MM.1S (cell line): ENCODE results near the gene MGARP.

Experiments
- DNase-seq: peaks from one replicate; pipeline ENCODE4 v3.0.0-alpha.2; 2015
- H2AFZ ChIP-seq: fragments of 300-600 bp; sonication (generic); 2 replicates; pipeline ENCODE4 v1.6.0; 2016; ENCODE audit warnings: antibody characterized with exemption, low read length
- H3F3A ChIP-seq: fragments of 300-600 bp; sonication (generic); 2 replicates; pipeline ENCODE4 v1.6.1; 2016; ENCODE audit warnings: mild to moderate bottlenecking, antibody characterized with exemption, low read length, moderate library complexity, mixed read lengths; ENCODE audit not compliant: insufficient read depth
- H3K27ac ChIP-seq: fragments of 300-600 bp; sonication (generic); 2 replicates; pipeline ENCODE4 v1.5.1; 2016; ENCODE audit warnings: mild to moderate bottlenecking, low read length
- H3K27me3 ChIP-seq: fragments of 300-600 bp; sonication (generic); replicated peaks from 2 replicates; pipeline ENCODE4 v1.6.0; 2016; ENCODE audit warnings: low read length; ENCODE audit not compliant: insufficient read depth
- H3K36me3 ChIP-seq: fragments of 300-600 bp; sonication (generic); replicated peaks from 2 replicates; pipeline ENCODE4 v1.6.1; 2016; ENCODE audit warnings: mild to moderate bottlenecking, low read length, mixed read lengths; ENCODE audit not compliant: insufficient read depth
- H3K4me1 ChIP-seq: fragments of 300-600 bp; sonication (generic); 2 replicates; pipeline ENCODE4 v1.6.1; 2016; ENCODE audit warnings: low read length, mixed read lengths
- H3K4me2 ChIP-seq: fragments of 300-600 bp; sonication (generic); 2 replicates; pipeline ENCODE4 v1.6.0; 2016; ENCODE audit warnings: low read depth, low read length
- H3K4me3 ChIP-seq: fragments of 300-600 bp; sonication (generic); 2 replicates; pipeline ENCODE4 v1.5.1; 2016; ENCODE audit warnings: low read length, mixed read lengths
- H3K79me2 ChIP-seq: fragments of 300-600 bp; sonication (generic); 2 replicates; pipeline ENCODE4 v1.6.1; 2016; ENCODE audit warnings: mixed run types, low read length, mixed read lengths
- H3K9ac ChIP-seq: fragments of 300-600 bp; sonication (generic); 2 replicates; pipeline ENCODE4 v1.6.1; 2016; ENCODE audit warnings: low read length, mixed read lengths
- H3K9me2 ChIP-seq: fragments of 300-600 bp; sonication (generic); replicated peaks from 2 replicates; pipeline ENCODE4 v1.6.1; 2016; ENCODE audit warnings: mild to moderate bottlenecking, low read length, mixed read lengths; ENCODE audit not compliant: insufficient read depth
- H3K9me3 ChIP-seq: fragments of 300-600 bp; sonication (generic); replicated peaks from 2 replicates; pipeline ENCODE4 v1.6.1; 2016; ENCODE audit warnings: mild to moderate bottlenecking, low read length, mixed read lengths; ENCODE audit not compliant: insufficient read depth
- H4K20me1 ChIP-seq: fragments of 300-600 bp; sonication (generic); 2 replicates; pipeline ENCODE4 v1.6.1; 2016; ENCODE audit warnings: mild to moderate bottlenecking, low read length, moderate library complexity, mixed read lengths; ENCODE audit not compliant: insufficient read depth
- EZH2 ChIP-seq: fragments of 300-600 bp; sonication (generic); optimal IDR thresholded peaks from 2 replicates; pipeline ENCODE3; 2017; ENCODE audit warnings: low read depth, mild to moderate bottlenecking, antibody characterized with exemption, low read length, mixed read lengths
- EZH2phosphoT487 ChIP-seq: fragments of 300-600 bp; sonication (generic); IDR thresholded peaks from 2 replicates; pipeline ENCODE4 v1.6.1; 2018; ENCODE audit warnings: antibody characterized with exemption, low read length
- TF ChIP-seq, protein P1 (sequence below): fragments of 300-600 bp; sonication (generic); IDR thresholded peaks from 2 replicates; pipeline ENCODE4 v1.5.1; 2016; ENCODE audit warnings: antibody characterized with exemption, low read length, mixed read lengths

Gene MGARP

DNA sequence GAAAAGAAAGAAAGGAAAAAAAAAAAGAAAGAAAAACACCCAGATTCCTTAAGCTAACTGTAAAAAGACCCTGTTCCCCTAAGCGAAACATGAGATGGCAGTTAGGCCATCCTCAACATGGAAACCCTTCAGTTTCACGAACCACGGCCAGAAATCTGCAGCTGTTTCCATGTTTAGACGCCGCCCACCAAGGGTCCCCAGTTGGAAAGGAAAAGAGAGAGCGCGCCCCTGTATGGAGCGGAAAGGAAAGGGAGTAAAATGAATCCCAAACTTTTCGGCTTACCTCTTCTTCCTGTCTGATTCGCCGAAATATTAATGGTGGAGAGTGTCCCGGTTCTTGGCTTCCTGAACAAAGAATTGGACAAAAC is 38.3 kb downstream of the MGARP start:
- Histone ChIP-seq H3K9me3 (no peaks in the 10 kb centered on the region), H3K36me3 (no peaks in the 10 kb centered on the region), H3K27ac (no peak overlapping the region), H4K20me1 (no peaks in the 10 kb centered on the region), H3K4me1 (peaks cover 28% of the 10 kb centered on the region), H3F3A (peaks cover 18% of the 10 kb centered on the region), H3K9ac (no peak overlapping the region), H3K4me3 (no peak overlapping the region), H2AFZ (no peak overlapping the region), H3K79me2 (no peaks in the 10 kb centered on the region), H3K9me2 (no peaks in the 10 kb centered on the region), H3K27me3 (no peaks in the 10 kb centered on the region), H3K4me2 (no peak overlapping the region)
- TF ChIP-seq EZH2 (no peak), EZH2phosphoT487 (no peak)
- TF ChIP-seq, protein P1, sequence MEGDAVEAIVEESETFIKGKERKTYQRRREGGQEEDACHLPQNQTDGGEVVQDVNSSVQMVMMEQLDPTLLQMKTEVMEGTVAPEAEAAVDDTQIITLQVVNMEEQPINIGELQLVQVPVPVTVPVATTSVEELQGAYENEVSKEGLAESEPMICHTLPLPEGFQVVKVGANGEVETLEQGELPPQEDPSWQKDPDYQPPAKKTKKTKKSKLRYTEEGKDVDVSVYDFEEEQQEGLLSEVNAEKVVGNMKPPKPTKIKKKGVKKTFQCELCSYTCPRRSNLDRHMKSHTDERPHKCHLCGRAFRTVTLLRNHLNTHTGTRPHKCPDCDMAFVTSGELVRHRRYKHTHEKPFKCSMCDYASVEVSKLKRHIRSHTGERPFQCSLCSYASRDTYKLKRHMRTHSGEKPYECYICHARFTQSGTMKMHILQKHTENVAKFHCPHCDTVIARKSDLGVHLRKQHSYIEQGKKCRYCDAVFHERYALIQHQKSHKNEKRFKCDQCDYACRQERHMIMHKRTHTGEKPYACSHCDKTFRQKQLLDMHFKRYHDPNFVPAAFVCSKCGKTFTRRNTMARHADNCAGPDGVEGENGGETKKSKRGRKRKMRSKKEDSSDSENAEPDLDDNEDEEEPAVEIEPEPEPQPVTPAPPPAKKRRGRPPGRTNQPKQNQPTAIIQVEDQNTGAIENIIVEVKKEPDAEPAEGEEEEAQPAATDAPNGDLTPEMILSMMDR = no peak
- no peak for DNase-seq

GRCh38 chr4:139241086-139241783 is 38.8 kb downstream of the MGARP start:
- Histone ChIP-seq H2AFZ (no peak overlapping the region), H3K27me3 (no peaks in the 10 kb centered on the region), H3K4me3 (no peak overlapping the region), H3K79me2 (no peaks in the 10 kb centered on the region), H4K20me1 (no peaks in the 10 kb centered on the region), H3K4me2 (no peak overlapping the region), H3K9ac (no peak overlapping the region), H3F3A (peaks cover 18% of the 10 kb centered on the region), H3K9me2 (no peaks in the 10 kb centered on the region), H3K4me1 (peaks cover 28% of the 10 kb centered on the region), H3K27ac (no peak overlapping the region), H3K36me3 (no peaks in the 10 kb centered on the region), H3K9me3 (no peaks in the 10 kb centered on the region)
- DNase-seq = no peak
- TF ChIP-seq, protein P1 = no peak
- TF ChIP-seq EZH2phosphoT487 (no peak), EZH2 (no peak)

GRCh38 chr4:139239127-139239772 is 40.8 kb downstream of the MGARP start:
- no peak for DNase-seq
- TF ChIP-seq EZH2phosphoT487 = no peak
- TF ChIP-seq, protein P1 = no peak
- TF ChIP-seq EZH2 = no peak
- H3K4me1 ChIP-seq = peaks cover 24% of the 10 kb centered on the region
- peaks cover 18% of the 10 kb centered on the region for H3F3A ChIP-seq
- no peaks in the 10 kb centered on the region for H4K20me1 ChIP-seq
- H3K4me2 ChIP-seq = no peak overlapping the region
- no peaks in the 10 kb centered on the region for H3K9me2 ChIP-seq
- H2AFZ ChIP-seq = no peak overlapping the region
- H3K27ac ChIP-seq = no peak overlapping the region
- no peaks in the 10 kb centered on the region for H3K27me3 ChIP-seq
- no peak overlapping the region for H3K9ac ChIP-seq
- no peak overlapping the region for H3K4me3 ChIP-seq
- H3K9me3 ChIP-seq = no peaks in the 10 kb centered on the region
- no peaks in the 10 kb centered on the region for H3K36me3 ChIP-seq
- no peaks in the 10 kb centered on the region for H3K79me2 ChIP-seq
